Neural cell (in vitro differentiated cells): ENCODE data around the gene CYP2U1.

Source experiments
- CTCF ChIP-seq: fragments of 450-650 bp; IDR thresholded peaks from 2 replicates; pipeline ENCODE4 v1.5.1; 2014; ENCODE audit warnings: antibody characterized with exemption, mild to moderate bottlenecking, moderate library complexity; ENCODE audit not compliant: poor library complexity, severe bottlenecking
- EP300 ChIP-seq: fragments of 450-650 bp; conservative IDR thresholded peaks from 2 replicates; pipeline ENCODE4 v1.6.1; 2014; ENCODE audit warnings: antibody characterized with exemption, mild to moderate bottlenecking, moderate library complexity; ENCODE audit not compliant: poor library complexity, severe bottlenecking
- EZH2 ChIP-seq: fragments of 200-600, 300-800 bp; shearing (Covaris generic), sonication (generic); IDR thresholded peaks from 2 replicates; pipeline ENCODE4 v1.6.1; 2014; ENCODE audit warnings: antibody characterized with exemption, low read length, borderline replicate concordance, mild to moderate bottlenecking; ENCODE audit not compliant: insufficient read depth, poor library complexity, severe bottlenecking
- POLR2AphosphoS5 ChIP-seq: IDR thresholded peaks from 2 replicates; pipeline ENCODE4 v1.6.1; 2012
- RAD21 ChIP-seq: fragments of 450-650 bp; conservative IDR thresholded peaks from 2 replicates; pipeline ENCODE4 v1.6.1; 2014; ENCODE audit warnings: antibody characterized with exemption, mild to moderate bottlenecking, moderate library complexity
- REST ChIP-seq: IDR thresholded peaks from 2 replicates; pipeline ENCODE4 v1.6.1; 2012; ENCODE audit warnings: borderline replicate concordance
- TAF1 ChIP-seq: IDR thresholded peaks from 2 replicates; pipeline ENCODE4 v1.6.1; 2012; ENCODE audit warnings: low read depth

GRCh38 chr4:107970063-107970798, 38.9 kb downstream of the CYP2U1 start:
- TF ChIP-seq REST (no peak), CTCF (no peak), EP300 (no peak), POLR2AphosphoS5 (no peak), TAF1 (no peak), EZH2 (no peak), RAD21 (no peak)
